GM19099 (cell line): ENCODE results near the gene KRIT1.

Experiments used
- POLR2A ChIP-seq: IDR thresholded peaks from 3 replicates; pipeline ENCODE4 v1.6.1; 2011; ENCODE audit warnings: low read depth; ENCODE audit not compliant: insufficient read length; ENCODE audit errors: extremely low read depth

Gene KRIT1

GRCh38 chr7:92259610-92260247 lies 14.0 kb upstream of the KRIT1 start:
- no peak for TF ChIP-seq POLR2A

- no peak for TF ChIP-seq POLR2A
Measured at GRCh38 chr7:92259062-92259461, 13.3 kb upstream of the KRIT1 start.

- TF ChIP-seq POLR2A, result no peak
Measured at GRCh38 chr7:92255308-92255707, 9.6 kb upstream of the KRIT1 start.

GRCh38 chr7:92253251-92253650 lies 7.5 kb upstream of the KRIT1 start:
- no peak for TF ChIP-seq POLR2A

GRCh38 chr7:92251181-92251580 lies 5.5 kb upstream of the KRIT1 start:
- no peak for TF ChIP-seq POLR2A

- no peak for TF ChIP-seq POLR2A
Measured at GRCh38 chr7:92250603-92251002, 4.9 kb upstream of the KRIT1 start.

- TF ChIP-seq POLR2A, result no peak
Measured at GRCh38 chr7:92246360-92247101, 817 bp upstream of the KRIT1 start.

- no peak for TF ChIP-seq POLR2A
Measured at GRCh38 chr7:92244808-92245486, 767 bp downstream of the KRIT1 start.

- no peak for TF ChIP-seq POLR2A
Measured at GRCh38 chr7:92242972-92243371, 2.7 kb downstream of the KRIT1 start.

- no peak for TF ChIP-seq POLR2A
Measured at GRCh38 chr7:92230547-92230946, 15.2 kb downstream of the KRIT1 start.

GRCh38 chr7:92228742-92229141 lies 17.0 kb downstream of the KRIT1 start:
- no peak for TF ChIP-seq POLR2A

- TF ChIP-seq POLR2A, result no peak
Measured at GRCh38 chr7:92228100-92228499, 17.6 kb downstream of the KRIT1 start.

GRCh38 chr7:92226981-92227380 lies 18.7 kb downstream of the KRIT1 start:
- no peak for TF ChIP-seq POLR2A

GRCh38 chr7:92221766-92222165 lies 23.9 kb downstream of the KRIT1 start:
- no peak for TF ChIP-seq POLR2A

GRCh38 chr7:92206672-92207071 lies 39.0 kb downstream of the KRIT1 start:
- no peak for TF ChIP-seq POLR2A

GRCh38 chr7:92205987-92206386 lies 39.7 kb downstream of the KRIT1 start:
- TF ChIP-seq POLR2A, result no peak

GRCh38 chr7:92200791-92201190 lies 44.9 kb downstream of the KRIT1 start:
- TF ChIP-seq POLR2A, result no peak

- TF ChIP-seq POLR2A, result no peak
Measured at GRCh38 chr7:92192326-92192725, 53.4 kb downstream of the KRIT1 start.
